HG03196 (cell line): ENCODE results near the gene CXCL12.

Experiments used
- ATAC-seq: cut with Tn5 transposase; IDR thresholded peaks from one replicate; pipeline ENCODE4 v1.9.1; 2021; ENCODE audit not compliant: unreplicated experiment

The CXCL12 gene

DNA sequence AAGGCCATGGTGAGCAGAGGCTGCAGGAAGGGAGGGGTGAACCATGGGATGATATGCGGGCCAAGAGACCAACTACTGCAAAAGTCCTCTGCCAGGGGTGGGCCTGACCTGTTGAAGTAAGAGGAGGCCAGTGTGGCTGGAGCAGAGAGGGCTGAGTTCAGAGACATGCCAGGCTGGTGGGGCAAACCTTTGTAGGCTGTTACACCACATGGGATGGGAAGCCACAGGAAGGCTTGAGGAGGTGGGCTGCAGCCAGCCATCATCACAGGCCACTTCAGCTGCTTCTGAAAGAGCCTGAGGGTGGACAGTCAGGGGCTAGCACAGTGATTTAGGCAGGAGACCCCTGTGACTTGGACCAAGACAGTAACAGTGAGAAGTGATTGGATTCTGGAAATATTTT, 20.3 kb downstream of the CXCL12 start:
- ATAC-seq = no peak

DNA sequence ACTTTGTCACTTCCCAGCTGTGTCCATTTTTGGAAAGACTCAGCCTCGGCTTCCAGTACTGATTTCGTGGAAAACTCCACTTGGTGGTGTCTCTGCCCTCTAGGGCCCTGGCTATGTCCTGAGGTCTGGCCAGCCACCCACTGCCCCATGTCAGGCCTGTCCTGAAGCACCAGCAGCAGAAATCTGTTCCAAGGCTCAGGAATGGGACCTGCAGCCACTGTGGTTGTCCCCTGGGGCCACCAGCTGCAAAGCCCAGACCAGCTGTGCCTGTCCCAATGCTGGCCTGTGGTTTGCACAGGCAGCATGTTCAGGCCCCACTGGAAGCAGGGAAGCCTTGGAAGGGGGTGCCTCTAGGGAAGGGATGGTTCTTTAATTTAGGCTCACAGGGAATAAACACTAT, 21.2 kb downstream of the CXCL12 start:
- no peak for ATAC-seq

GRCh38 chr10:44362866-44363711, 21.8 kb downstream of the CXCL12 start:
- ATAC-seq = no peak

GRCh38 chr10:44361109-44361508, 23.8 kb downstream of the CXCL12 start:
- ATAC-seq = no peak

GRCh38 chr10:44358080-44358771, 26.7 kb downstream of the CXCL12 start:
- no peak for ATAC-seq

GRCh38 chr10:44357023-44357540, 27.8 kb downstream of the CXCL12 start:
- ATAC-seq = no peak

DNA sequence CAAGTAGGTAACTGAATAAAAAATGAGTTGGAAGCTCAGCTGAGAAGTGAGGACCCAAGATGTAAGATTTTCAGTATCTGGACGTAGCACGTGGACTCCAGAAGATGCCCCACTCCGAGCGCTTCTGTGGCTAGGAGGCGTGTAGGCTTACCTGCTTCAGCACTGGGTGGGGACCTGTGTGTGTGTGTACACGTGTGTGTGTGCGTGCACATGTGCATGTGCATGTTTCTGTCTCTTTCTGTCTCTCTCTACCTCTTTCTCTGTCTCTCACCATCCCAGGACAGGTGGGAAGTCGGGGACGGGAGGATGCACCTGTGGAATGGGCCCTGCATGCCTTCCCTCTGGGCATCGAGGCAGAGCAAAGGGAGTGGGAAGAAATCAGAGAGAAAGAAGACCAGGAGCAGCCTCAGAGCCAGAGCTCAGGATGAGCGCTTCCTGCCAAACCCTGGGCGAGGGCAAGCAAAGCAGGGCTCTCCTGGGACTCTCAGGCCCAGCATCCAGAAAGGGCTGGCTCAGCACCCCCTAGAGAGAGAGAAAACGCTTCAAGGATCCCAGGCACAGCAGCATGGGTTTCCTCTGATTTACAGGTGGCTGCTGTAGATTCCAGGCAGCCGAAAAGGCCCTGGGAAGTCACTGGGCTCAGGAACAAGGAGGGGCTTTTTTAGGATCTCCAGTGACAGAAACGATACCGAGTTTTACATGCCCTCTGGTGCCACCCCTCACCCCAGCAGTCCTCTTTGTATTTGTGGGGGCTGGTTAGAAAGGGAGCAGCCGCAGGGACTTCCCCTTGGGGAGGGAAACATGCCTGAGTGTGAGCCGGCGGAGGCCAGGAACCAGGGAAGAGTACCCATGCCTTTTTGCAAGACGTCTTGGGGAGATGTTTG, 28.5 kb downstream of the CXCL12 start:
- no peak for ATAC-seq

DNA sequence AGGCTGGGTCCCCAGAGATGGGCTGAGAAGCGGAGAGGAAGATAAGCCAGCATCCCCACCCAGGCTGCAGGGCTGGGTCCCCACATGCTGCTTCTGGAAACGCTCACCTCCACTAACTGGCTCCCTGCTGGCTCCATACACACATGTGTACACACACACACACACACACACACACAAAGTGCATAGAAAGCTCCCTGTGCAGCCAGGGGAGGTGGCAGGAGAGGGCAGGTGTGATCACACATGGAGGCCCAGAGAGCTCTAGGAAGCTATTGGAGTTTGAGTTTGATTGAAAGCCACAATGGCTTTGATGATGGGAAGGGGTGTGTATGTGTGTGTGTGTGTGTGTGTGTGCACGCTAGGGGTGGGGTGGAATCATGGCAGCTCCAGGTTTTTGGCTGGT, 29.3 kb downstream of the CXCL12 start:
- no peak for ATAC-seq

DNA sequence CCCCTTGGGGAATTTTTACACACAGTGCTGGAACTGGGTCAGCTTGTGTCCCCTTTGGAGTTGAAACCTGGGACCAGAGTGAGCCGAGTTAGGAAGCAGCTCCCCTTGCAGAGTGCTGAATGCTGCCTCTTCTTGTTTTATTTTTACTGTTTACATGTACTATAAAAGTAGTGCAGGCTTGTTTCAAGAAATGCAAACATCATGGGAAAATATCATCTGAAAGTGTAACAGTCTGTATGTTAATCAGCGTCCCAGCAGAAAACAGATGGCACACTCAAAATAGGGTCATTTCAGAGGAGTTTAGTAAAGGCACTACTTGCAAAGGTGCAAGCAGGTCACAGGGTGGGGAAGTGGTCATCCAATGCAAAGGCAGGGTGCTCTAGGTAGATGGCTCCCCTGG, 30.1 kb downstream of the CXCL12 start:
- ATAC-seq = no peak

- ATAC-seq = no peak
Observed at GRCh38 chr10:44353721-44354120, 31.2 kb downstream of the CXCL12 start.

DNA sequence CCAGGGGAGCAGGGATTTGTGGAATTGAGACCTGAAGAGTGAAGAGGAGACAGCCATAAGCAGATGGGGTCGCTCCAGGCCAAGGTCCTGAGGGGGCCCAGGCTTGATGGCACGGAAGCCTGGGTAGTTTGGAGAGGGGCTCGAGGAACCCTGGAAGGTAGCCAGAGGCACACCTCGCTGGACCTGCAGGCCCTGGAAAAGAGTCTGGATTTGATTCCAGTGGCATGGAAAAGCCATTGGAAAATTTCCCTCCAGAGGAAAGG, 31.8 kb downstream of the CXCL12 start:
- no peak for ATAC-seq

DNA sequence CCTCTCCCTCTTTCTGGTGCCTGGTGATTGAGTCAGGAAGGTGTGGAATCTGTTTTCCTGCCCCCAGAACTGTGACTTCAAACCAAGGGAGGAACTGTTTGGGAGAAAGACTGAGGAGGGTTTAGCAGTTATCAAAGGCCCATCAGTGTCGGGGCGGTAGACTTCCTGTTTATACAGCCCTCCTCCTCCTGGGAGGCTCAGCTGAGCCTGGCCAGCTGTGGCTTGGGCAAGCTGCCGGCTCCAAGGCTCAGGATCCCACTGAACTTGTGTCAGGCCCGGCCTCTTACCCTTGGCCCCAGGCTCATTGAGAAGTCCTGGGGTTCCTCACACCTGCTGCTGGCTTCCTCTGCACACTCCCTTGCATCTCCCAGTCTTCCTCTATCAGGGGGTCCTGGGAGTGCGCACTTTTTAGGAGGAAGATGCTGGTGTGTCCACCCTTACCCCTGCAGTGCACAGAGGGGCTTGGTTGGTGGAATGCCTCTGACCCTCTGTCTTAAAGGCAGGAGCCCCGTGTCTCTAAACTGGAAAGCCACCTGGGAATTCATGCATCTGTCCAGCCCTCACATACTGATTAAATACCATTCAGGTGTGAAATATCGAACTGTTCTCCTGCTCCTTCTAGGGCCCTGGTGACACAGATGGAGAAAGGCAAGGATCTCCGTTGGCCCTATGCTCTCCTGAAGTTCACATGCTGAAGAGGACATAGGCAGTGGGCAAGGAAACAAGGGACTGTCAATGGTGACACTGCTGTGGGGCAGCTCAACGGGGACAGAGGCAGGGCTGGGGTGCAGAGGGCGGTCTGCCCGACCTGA, 32.4 kb downstream of the CXCL12 start:
- ATAC-seq = no peak

DNA sequence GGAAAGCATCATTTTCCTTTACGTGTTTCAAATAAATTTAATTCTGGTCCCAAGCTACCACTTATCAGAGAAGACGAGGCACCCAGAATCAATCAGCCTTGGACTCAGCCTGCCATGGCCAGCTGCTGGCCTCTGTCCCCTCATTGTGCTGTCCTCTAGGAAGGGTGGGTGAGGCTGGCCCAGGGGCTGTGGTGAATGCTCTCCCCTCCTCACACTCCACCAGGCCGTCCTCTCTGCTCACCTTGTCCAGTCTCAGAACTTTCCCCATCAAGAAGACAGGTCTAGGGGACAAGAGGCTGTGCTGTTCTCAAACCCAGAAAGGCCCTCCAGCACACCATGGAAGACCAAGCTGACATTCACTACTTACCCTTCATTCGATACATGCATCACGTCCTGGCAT, 36.4 kb downstream of the CXCL12 start:
- ATAC-seq = no peak

- no peak for ATAC-seq
Observed at GRCh38 chr10:44347609-44348400, 37.1 kb downstream of the CXCL12 start.

DNA sequence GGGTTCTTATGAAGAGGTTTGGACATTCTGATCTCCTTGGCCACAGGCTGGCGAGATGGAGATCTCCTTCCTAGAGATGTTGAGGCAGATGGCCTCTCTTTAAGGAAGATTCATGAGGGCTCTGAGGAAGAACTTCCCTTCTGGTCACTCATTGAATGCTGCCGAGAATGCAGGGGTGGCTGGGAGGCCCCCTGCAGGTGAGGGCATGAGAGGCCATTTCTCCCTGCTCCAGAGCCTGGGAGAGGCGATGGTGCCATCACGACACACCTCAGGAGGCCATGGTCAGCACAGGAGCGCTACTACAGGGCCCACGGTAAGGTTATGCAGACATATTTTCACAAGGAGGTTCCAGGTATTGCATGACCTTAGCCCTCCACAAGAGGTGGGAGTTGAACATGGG, 40.2 kb downstream of the CXCL12 start:
- ATAC-seq = no peak

GRCh38 chr10:44343843-44344242, 41.1 kb downstream of the CXCL12 start:
- ATAC-seq = no peak

- no peak for ATAC-seq
Observed at GRCh38 chr10:44341886-44342285, 43.0 kb downstream of the CXCL12 start.

- no peak for ATAC-seq
Observed at GRCh38 chr10:44340557-44340956, 44.3 kb downstream of the CXCL12 start.

DNA sequence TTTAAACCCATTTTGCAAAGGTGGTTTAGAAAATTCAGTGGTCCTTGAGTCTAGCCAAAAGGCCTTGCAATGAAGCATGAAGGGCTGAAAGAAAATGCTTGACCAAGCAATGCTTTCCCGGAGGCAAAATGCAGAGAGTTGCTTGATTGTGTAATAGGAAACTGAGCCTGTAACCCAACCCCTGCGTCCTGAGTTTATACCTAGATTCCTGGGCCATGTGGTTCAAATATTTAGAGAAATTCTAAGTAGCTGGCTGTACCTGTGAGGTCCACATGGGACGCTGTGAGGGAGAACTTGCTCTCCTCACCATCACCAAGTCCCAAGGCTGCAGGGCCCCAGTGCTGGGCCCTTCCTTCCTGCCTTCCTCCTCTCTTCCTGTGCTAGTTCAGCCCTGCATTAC, 45.7 kb downstream of the CXCL12 start:
- ATAC-seq = no peak

- ATAC-seq = no peak
Observed at GRCh38 chr10:44337081-44337480, 47.8 kb downstream of the CXCL12 start.
